ENCODE results near the gene SLC4A5. TPM values are rescaled to one million over a fixed set of nuclear protein-coding genes. Genes with fewer than 3 reads are reported as not detected.
A peak's percentile ranks its signal among the peaks of the same experiment; 100 is the strongest.

SLC4A5 gene
- total RNA-seq, 1 experiment from 2014 or later = 1.8 TPM

- Mint-ChIP-seq H3K4me1 (0 out of 2 replicates have a peak, but pooled peaks cover 3% of the 10 kb centered on the region), H3K36me3 (peaks cover 43% of the 10 kb centered on the region), H3K27ac (0 out of 2 replicates have a peak overlapping the region, but pooled peaks have one; percentile 32), H3K27me3 (ENCODE audit: low read depth) (no peaks in the 10 kb centered on the region), H3K4me3 (no peak overlapping the region), H3K9me3 (no peaks in the 10 kb centered on the region)
- ChIA-PET CTCF (no interaction called here), POLR2A (no interaction called here)
- ATAC-seq (no peak), DNase-seq (ENCODE audit: low spot score) (no peak)
- TF ChIP-seq, protein P1, sequence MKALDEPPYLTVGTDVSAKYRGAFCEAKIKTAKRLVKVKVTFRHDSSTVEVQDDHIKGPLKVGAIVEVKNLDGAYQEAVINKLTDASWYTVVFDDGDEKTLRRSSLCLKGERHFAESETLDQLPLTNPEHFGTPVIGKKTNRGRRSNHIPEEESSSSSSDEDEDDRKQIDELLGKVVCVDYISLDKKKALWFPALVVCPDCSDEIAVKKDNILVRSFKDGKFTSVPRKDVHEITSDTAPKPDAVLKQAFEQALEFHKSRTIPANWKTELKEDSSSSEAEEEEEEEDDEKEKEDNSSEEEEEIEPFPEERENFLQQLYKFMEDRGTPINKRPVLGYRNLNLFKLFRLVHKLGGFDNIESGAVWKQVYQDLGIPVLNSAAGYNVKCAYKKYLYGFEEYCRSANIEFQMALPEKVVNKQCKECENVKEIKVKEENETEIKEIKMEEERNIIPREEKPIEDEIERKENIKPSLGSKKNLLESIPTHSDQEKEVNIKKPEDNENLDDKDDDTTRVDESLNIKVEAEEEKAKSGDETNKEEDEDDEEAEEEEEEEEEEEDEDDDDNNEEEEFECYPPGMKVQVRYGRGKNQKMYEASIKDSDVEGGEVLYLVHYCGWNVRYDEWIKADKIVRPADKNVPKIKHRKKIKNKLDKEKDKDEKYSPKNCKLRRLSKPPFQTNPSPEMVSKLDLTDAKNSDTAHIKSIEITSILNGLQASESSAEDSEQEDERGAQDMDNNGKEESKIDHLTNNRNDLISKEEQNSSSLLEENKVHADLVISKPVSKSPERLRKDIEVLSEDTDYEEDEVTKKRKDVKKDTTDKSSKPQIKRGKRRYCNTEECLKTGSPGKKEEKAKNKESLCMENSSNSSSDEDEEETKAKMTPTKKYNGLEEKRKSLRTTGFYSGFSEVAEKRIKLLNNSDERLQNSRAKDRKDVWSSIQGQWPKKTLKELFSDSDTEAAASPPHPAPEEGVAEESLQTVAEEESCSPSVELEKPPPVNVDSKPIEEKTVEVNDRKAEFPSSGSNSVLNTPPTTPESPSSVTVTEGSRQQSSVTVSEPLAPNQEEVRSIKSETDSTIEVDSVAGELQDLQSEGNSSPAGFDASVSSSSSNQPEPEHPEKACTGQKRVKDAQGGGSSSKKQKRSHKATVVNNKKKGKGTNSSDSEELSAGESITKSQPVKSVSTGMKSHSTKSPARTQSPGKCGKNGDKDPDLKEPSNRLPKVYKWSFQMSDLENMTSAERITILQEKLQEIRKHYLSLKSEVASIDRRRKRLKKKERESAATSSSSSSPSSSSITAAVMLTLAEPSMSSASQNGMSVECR (CRISPR knock-in tag; IDR thresholded peaks at IDR 0.05; ENCODE audit: borderline replicate concordance) = no peak
- TF ChIP-seq SOX15 (CRISPR knock-in tag; IDR thresholded peaks at IDR 0.05) (no peak), ATF1 (CRISPR knock-in tag; IDR thresholded peaks at IDR 0.05) (no peak), ZBTB21 (CRISPR knock-in tag; IDR thresholded peaks at IDR 0.05; ENCODE audit: borderline replicate concordance) (no peak), ZNF317 (CRISPR knock-in tag; IDR thresholded peaks at IDR 0.05; ENCODE audit: borderline replicate concordance, low read depth) (no peak), ZNF281 (CRISPR knock-in tag; IDR thresholded peaks at IDR 0.05) (no peak), HMGA2 (CRISPR knock-in tag; IDR thresholded peaks at IDR 0.05) (no peak), TP53 (CRISPR knock-in tag; IDR thresholded peaks at IDR 0.05) (no peak), MLX (CRISPR knock-in tag; IDR thresholded peaks at IDR 0.05) (no peak), CBFB (CRISPR knock-in tag; IDR thresholded peaks at IDR 0.05; ENCODE audit: low read depth) (no peak), MXD4 (CRISPR knock-in tag; IDR thresholded peaks at IDR 0.05; ENCODE audit: borderline replicate concordance) (no peak)
- TF ChIP-seq, protein P2, sequence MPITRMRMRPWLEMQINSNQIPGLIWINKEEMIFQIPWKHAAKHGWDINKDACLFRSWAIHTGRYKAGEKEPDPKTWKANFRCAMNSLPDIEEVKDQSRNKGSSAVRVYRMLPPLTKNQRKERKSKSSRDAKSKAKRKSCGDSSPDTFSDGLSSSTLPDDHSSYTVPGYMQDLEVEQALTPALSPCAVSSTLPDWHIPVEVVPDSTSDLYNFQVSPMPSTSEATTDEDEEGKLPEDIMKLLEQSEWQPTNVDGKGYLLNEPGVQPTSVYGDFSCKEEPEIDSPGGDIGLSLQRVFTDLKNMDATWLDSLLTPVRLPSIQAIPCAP (CRISPR knock-in tag; IDR thresholded peaks at IDR 0.05) = no peak
- TF ChIP-seq, protein P3, sequence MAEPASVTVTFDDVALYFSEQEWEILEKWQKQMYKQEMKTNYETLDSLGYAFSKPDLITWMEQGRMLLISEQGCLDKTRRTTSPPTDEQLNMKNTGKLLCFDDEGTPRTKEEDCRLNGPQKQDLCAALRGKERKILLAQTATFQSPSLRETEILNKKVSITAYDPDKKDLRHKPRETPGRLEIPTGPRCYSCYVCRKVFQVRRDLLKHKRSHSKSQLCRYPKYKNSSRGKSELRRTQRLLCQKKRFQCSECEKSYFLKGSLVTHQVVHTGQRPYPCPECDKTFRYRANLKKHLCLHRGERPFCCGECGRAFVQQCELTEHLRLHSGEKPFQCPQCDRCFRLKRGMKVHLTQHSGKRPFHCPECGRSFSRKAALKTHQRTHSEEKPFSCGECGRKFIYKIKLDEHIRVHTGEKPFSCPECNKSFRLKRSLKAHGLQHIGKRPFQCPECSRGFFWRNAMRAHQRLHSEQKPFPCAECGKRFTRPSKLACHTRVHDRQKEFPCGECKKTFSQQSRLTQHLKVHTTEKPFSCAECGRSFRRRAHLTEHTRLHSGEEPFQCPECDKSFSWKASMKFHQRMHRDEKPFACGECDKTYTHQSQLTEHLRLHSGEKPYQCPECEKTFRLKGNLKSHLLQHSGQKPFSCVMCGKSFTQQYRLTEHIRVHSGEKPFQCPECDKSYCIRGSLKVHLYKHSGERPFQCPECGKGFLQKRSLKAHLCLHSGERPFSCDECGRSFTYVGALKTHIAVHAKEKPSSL (CRISPR knock-in tag; conservative IDR thresholded peaks at IDR 0.05) = no peak
- TF ChIP-seq, protein P4, sequence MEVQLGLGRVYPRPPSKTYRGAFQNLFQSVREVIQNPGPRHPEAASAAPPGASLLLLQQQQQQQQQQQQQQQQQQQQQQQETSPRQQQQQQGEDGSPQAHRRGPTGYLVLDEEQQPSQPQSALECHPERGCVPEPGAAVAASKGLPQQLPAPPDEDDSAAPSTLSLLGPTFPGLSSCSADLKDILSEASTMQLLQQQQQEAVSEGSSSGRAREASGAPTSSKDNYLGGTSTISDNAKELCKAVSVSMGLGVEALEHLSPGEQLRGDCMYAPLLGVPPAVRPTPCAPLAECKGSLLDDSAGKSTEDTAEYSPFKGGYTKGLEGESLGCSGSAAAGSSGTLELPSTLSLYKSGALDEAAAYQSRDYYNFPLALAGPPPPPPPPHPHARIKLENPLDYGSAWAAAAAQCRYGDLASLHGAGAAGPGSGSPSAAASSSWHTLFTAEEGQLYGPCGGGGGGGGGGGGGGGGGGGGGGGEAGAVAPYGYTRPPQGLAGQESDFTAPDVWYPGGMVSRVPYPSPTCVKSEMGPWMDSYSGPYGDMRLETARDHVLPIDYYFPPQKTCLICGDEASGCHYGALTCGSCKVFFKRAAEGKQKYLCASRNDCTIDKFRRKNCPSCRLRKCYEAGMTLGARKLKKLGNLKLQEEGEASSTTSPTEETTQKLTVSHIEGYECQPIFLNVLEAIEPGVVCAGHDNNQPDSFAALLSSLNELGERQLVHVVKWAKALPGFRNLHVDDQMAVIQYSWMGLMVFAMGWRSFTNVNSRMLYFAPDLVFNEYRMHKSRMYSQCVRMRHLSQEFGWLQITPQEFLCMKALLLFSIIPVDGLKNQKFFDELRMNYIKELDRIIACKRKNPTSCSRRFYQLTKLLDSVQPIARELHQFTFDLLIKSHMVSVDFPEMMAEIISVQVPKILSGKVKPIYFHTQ (CRISPR knock-in tag; IDR thresholded peaks at IDR 0.05) = no peak
Measured at GRCh38 chr2:74219846-74220486, 123.2 kb downstream of the SLC4A5 start.
